ENCODE results near the gene C2orf68. TPM values are rescaled to one million over a fixed set of nuclear protein-coding genes. Genes with fewer than 3 reads are reported as not detected.
A peak's percentile ranks its signal among the peaks of the same experiment; 100 is the strongest.

The C2orf68 gene
- total RNA-seq, 6 experiments from 2014 or later: 7.6 to 22.7 (median 14.8) TPM

GRCh38 chr2:85598594-85599340 lies 13.1 kb downstream of the C2orf68 start:
- intact Hi-C loops (cut with DNase I): no loop called here
- peaks cover 0 to 26% (median 3%) of the 10 kb centered on the region in 4 donors for H3K36me3 ChIP-seq
- TF ChIP-seq POLR2A (IDR thresholded peaks at IDR 0.05) (no peak), CTCF (IDR thresholded peaks at IDR 0.05) (no peak)
- H3K4me3 ChIP-seq: no peak overlapping the region
- ATAC-seq (no peak), DNase-seq (no peak)
- no peaks in the 10 kb centered on the region for H3K9me3 ChIP-seq
- H3K27ac ChIP-seq: peak overlapping the region in 1 of 3 donors; percentile 14
- no peaks in the 10 kb centered on the region for H3K27me3 ChIP-seq
- peaks cover 0 to 44% (median 20%) of the 10 kb centered on the region in 4 donors for H3K4me1 ChIP-seq
- WGBS (ENCODE audit: insufficient coverage, low coverage, low lambda C conversion rate, missing lambda C conversion rate): 52% methylated on average over 9 of the region's 14 CpGs

DNA sequence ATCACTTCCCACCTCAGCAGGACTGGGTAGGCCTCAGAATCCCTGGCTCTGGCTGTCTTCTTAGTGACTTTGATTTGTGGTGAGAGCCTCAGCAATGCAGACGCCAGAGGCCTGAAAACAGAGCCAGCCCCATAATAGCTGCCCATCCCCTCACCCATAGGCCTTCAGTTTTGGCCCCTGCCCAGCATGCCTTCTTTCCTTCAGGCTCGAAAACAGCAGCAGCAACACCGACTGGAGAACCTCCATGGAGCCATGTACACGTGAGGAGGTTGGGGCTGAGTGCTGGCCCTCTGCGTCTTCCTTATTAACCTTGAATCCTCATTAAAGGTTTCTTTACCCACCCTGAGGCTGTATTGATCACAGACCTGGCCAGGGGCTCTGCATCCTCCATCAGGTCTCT lies 14.6 kb downstream of the C2orf68 start:
- peaks cover 0 to 26% (median 3%) of the 10 kb centered on the region in 4 donors for H3K36me3 ChIP-seq
- intact Hi-C loops (cut with DNase I): no loop called here
- no peaks in the 10 kb centered on the region for H3K9me3 ChIP-seq
- WGBS (ENCODE audit: insufficient coverage, low coverage, low lambda C conversion rate, missing lambda C conversion rate): 87% methylated on average over 3 of the region's 5 CpGs
- no peak overlapping the region for H3K4me3 ChIP-seq
- no peak overlapping the region for H3K27ac ChIP-seq
- TF ChIP-seq POLR2A (IDR thresholded peaks at IDR 0.05) (no peak), CTCF (IDR thresholded peaks at IDR 0.05) (no peak)
- no peaks in the 10 kb centered on the region for H3K27me3 ChIP-seq
- peaks cover 0 to 50% (median 19%) of the 10 kb centered on the region in 4 donors for H3K4me1 ChIP-seq
- ATAC-seq (no peak), DNase-seq (no peak)

GRCh38 chr2:85596486-85597143 lies 15.3 kb downstream of the C2orf68 start:
- intact Hi-C loops (cut with DNase I): no loop called here
- DNase-seq: no peak
- Histone ChIP-seq H3K9me3 (no peaks in the 10 kb centered on the region), H3K4me1 (peaks cover 0 to 49% (median 19%) of the 10 kb centered on the region in 4 donors), H3K27ac (peak overlapping the region in 1 of 3 donors; percentile 87), H3K27me3 (no peaks in the 10 kb centered on the region), H3K4me3 (peak overlapping the region; percentile 77 to 95 (median 94)), H3K36me3 (peaks cover 0 to 26% (median 3%) of the 10 kb centered on the region in 4 donors)
- TF ChIP-seq POLR2A (IDR thresholded peaks at IDR 0.05): no peak
- no peak for TF ChIP-seq CTCF (IDR thresholded peaks at IDR 0.05)
- 50% methylated on average over 2 of the region's 3 CpGs for WGBS (ENCODE audit: insufficient coverage, low coverage, low lambda C conversion rate, missing lambda C conversion rate)
- ATAC-seq: no peak

GRCh38 chr2:85596026-85596333 lies 15.9 kb downstream of the C2orf68 start:
- DNase-seq (no peak), ATAC-seq (peak in 2 of 4 donors; percentile 1 to 2)
- intact Hi-C loops (cut with DNase I): no loop called here
- H3K36me3 ChIP-seq: peaks cover 0 to 26% (median 3%) of the 10 kb centered on the region in 4 donors
- peak overlapping the region; percentile 77 to 95 (median 94) for H3K4me3 ChIP-seq
- no peaks in the 10 kb centered on the region for H3K9me3 ChIP-seq
- 0% methylated on average over 9 of the region's 10 CpGs for WGBS (ENCODE audit: insufficient coverage, low coverage, low lambda C conversion rate, missing lambda C conversion rate)
- no peak for TF ChIP-seq CTCF (IDR thresholded peaks at IDR 0.05)
- no peak for TF ChIP-seq POLR2A (IDR thresholded peaks at IDR 0.05)
- peaks cover 0 to 46% (median 17%) of the 10 kb centered on the region in 4 donors for H3K4me1 ChIP-seq
- no peaks in the 10 kb centered on the region for H3K27me3 ChIP-seq
- H3K27ac ChIP-seq: peak overlapping the region; percentile 61 to 87 (median 79)

Data from right lobe of liver (tissue), 6 donors.